ENCODE data around the gene MGA. TPM values are rescaled to one million over a fixed set of nuclear protein-coding genes. Genes with fewer than 3 reads are reported as not detected.

Gene MGA
- total and polyA plus RNA-seq, 2 experiments from 2014 or later = 23.2 to 48.8 TPM

- peaks cover 73% of the 10 kb centered on the region for H3K36me3 ChIP-seq
- DNase-seq (ENCODE audit: low read depth in 1 of 2, low spot score in 1 of 2) = no peak
- TF ChIP-seq CTCF (IDR thresholded peaks at IDR 0.05; ENCODE audit: low read depth, low read length) = no peak
These were observed 157.6 kb downstream of the MGA start for GRCh38 chr15:41817781-41818180.

DNA sequence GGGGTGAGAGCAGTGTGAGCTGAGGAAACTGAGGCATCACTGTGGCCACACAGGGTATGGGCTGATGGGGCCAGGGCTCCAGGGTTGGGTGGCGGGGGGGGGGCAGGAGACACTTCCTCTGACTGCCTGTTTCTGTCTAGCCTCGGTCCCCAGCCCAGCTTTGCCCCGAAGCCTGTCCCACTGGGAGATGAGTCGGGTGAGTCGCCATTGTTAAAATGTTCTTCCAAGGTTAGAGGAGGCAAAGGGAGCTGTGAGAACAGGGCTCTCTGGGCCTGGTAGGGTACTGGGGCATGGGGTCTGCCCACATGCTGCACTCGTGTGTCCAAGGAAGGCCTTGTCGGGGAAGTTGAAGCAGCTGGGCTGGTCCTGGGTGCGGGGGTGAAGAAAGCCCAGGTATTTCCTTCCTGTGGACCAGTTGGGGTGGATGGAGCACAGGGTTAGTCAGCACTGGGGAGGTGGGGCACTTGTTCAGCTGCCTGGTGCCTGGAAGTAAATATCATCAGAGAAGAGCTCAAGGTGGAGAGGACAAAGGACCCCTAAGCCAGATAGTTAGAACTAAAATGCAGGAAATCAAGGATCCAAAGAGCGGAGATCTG, 159.3 kb downstream of the MGA start:
- no peaks in the 10 kb centered on the region for H3K9me3 ChIP-seq (ENCODE audit: low read depth)
- peaks cover 82% of the 10 kb centered on the region for H3K36me3 ChIP-seq
- no peaks in the 10 kb centered on the region for H3K27me3 ChIP-seq
- TF ChIP-seq CTCF (IDR thresholded peaks at IDR 0.05; ENCODE audit: low read depth, low read length) = no peak
- no peak overlapping the region for H3K27ac ChIP-seq
- DNase-seq (ENCODE audit: low read depth in 1 of 2, low spot score in 1 of 2) = no peak
- H3K4me1 ChIP-seq (ENCODE audit: low read depth) = no peaks in the 10 kb centered on the region
- no peak overlapping the region for H3K4me3 ChIP-seq

More at GRCh38 chr15:41817781-41818180, 157.6 kb downstream of the MGA start:
- no peaks in the 10 kb centered on the region for H3K27me3 ChIP-seq
- no peaks in the 10 kb centered on the region for H3K9me3 ChIP-seq (ENCODE audit: low read depth)
- H3K4me3 ChIP-seq = no peak overlapping the region
- H3K4me1 ChIP-seq (ENCODE audit: low read depth) = no peaks in the 10 kb centered on the region
- H3K27ac ChIP-seq = no peak overlapping the region

DNA sequence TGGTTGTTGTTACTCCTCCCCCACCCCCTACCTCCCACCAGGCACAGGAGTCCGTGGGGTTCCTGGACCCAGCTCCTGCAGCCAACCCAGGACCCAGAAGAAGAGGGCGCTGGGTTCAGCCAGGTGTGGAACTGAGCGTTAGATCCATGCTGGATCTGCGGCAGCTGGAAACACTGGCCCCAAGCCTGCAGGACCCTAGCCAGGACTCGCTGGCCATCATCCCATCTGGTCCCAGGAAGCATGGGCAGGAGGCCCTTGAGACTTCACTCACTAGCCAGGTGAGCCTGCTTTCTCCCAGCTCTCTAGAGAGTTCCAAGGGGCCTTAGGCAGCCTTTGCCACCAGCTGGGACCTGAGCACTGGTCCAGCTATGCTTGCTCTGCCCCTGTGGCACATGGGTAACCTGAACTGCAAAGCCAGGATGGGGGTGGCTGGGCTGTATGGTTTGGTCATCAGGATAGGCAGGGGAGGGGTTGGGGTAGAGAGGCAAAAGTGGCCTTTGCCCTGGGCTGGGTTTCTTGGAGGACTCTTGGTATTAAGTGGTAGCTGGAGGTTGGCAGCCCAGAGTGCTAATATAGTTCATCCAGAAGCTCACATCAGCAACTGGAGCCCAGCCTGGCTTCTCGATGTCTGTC, 160.7 kb downstream of the MGA start:
- no peak for DNase-seq (ENCODE audit: low read depth in 1 of 2, low spot score in 1 of 2)
- H3K4me3 ChIP-seq = no peak overlapping the region
- peaks cover 71% of the 10 kb centered on the region for H3K36me3 ChIP-seq
- no peaks in the 10 kb centered on the region for H3K27me3 ChIP-seq
- TF ChIP-seq CTCF (IDR thresholded peaks at IDR 0.05; ENCODE audit: low read depth, low read length) = no peak
- no peak overlapping the region for H3K27ac ChIP-seq
- H3K9me3 ChIP-seq (ENCODE audit: low read depth) = no peaks in the 10 kb centered on the region
- no peaks in the 10 kb centered on the region for H3K4me1 ChIP-seq (ENCODE audit: low read depth)

GRCh38 chr15:41821831-41822230, 161.6 kb downstream of the MGA start:
- Histone ChIP-seq H3K27ac (no peak overlapping the region), H3K36me3 (peaks cover 65% of the 10 kb centered on the region), H3K27me3 (no peaks in the 10 kb centered on the region), H3K4me1 (ENCODE audit: low read depth) (no peaks in the 10 kb centered on the region), H3K4me3 (no peak overlapping the region), H3K9me3 (ENCODE audit: low read depth) (no peaks in the 10 kb centered on the region)
- TF ChIP-seq CTCF (IDR thresholded peaks at IDR 0.05; ENCODE audit: low read depth, low read length) = no peak
- no peak for DNase-seq (ENCODE audit: low read depth in 1 of 2, low spot score in 1 of 2)

- Histone ChIP-seq H3K4me1 (ENCODE audit: low read depth) (no peaks in the 10 kb centered on the region), H3K27me3 (no peaks in the 10 kb centered on the region), H3K27ac (no peak overlapping the region), H3K36me3 (peaks cover 58% of the 10 kb centered on the region), H3K4me3 (no peak overlapping the region), H3K9me3 (ENCODE audit: low read depth) (no peaks in the 10 kb centered on the region)
- DNase-seq (ENCODE audit: low read depth in 1 of 2, low spot score in 1 of 2) = no peak
- TF ChIP-seq CTCF (IDR thresholded peaks at IDR 0.05; ENCODE audit: low read depth, low read length) = no peak
These were observed 162.3 kb downstream of the MGA start for GRCh38 chr15:41822471-41822870.

Other genes starting within 250 kb of the MGA start
- gene RTF1, start 243.3 kb upstream of the MGA start, total RNA-seq = 31.2 and 39.7 TPM in 2 replicates
- gene RTF1, start 243.3 kb upstream of the MGA start, polyA plus RNA-seq = 89.1 and 119 TPM in 2 replicates
- gene ITPKA, start 166.5 kb upstream of the MGA start, total RNA-seq = 6.0 and 6.9 TPM in 2 replicates
- 1.4 and 6.4 TPM in 2 replicates for gene ITPKA, start 166.5 kb upstream of the MGA start, polyA plus RNA-seq
- 2.6 and 3.7 TPM in 2 replicates for gene LTK, start 146.6 kb upstream of the MGA start, total RNA-seq
- 3.0 and 4.4 TPM in 2 replicates for gene LTK, start 146.6 kb upstream of the MGA start, polyA plus RNA-seq
- 37.1 and 46.9 TPM in 2 replicates for gene RPAP1, start 116.1 kb upstream of the MGA start, total RNA-seq
- gene RPAP1, start 116.1 kb upstream of the MGA start, polyA plus RNA-seq = 37.2 and 40.7 TPM in 2 replicates
- gene TYRO3, start 101.2 kb upstream of the MGA start, total RNA-seq = 13.2 and 17.2 TPM in 2 replicates
- gene TYRO3, start 101.2 kb upstream of the MGA start, polyA plus RNA-seq = 22.7 and 26.3 TPM in 2 replicates
- 59.5 and 109 TPM in 2 replicates for gene MAPKBP1, start 114.1 kb downstream of the MGA start, total RNA-seq
- gene MAPKBP1, start 114.1 kb downstream of the MGA start, polyA plus RNA-seq = 37.7 and 55.0 TPM in 2 replicates
- 22.8 and 29.4 TPM in 2 replicates for gene JMJD7, start 167.7 kb downstream of the MGA start, total RNA-seq
- 17.4 and 27.6 TPM in 2 replicates for gene JMJD7, start 167.7 kb downstream of the MGA start, polyA plus RNA-seq
- 11.8 and 20.1 TPM in 2 replicates for gene PLA2G4B, start 178.4 kb downstream of the MGA start, total RNA-seq
- 29.1 and 32.3 TPM in 2 replicates for gene PLA2G4B, start 178.4 kb downstream of the MGA start, polyA plus RNA-seq
- gene SPTBN5, start 233.6 kb downstream of the MGA start, total RNA-seq = 2.1 and 3.0 TPM in 2 replicates
- 0.62 and 0.70 TPM in 2 replicates for gene SPTBN5, start 233.6 kb downstream of the MGA start, polyA plus RNA-seq

Data from cardiac muscle cell (in vitro differentiated cells and primary cell).